ENCODE measurements around the gene HIC2. TPM values are rescaled to one million over a fixed set of nuclear protein-coding genes. Genes with fewer than 3 reads are reported as not detected.

Gene HIC2
- total and polyA plus RNA-seq, 9 of the 15 experiments (the other 6 are each of a cell fraction or from before 2014, with no cell fraction given) = 1.7 to 117 (median 35.5) TPM

DNA sequence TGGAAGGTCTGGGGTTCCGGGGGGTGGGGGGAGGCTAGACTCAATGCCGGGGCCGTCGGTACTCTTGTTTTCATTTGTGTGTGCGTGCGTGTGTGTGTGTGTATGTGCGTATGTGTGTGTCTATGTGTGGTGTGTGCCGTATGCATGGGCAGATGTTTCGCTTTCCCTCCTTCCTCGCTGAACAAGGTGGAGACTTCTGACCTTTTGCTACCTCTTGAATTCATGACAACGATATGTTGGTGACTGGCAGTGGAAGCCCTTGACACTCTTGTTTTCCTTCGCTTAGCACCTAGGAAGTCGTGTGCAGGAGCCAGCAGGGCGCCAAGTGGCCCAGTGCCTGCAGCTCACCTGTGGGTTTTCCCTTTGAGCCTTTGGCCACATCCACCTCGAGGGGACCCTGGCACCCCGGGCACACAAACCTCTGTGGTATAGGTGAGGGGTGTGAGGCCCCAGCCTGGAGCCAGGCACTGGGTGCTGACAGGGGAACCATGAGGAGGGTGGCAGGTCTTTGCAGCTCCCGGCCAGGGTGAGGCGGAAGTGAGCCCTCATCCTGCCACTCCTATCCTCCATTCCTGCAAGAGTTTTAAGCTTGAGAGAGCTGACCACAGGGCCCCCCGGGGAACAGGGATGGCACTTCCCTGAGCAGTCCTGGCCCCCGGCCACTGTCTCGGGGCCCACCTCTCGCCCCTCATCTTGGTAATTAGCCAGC, 30.7 kb downstream of the HIC2 start (continued):
- TF ChIP-seq THAP12 (CRISPR knock-in tag; IDR thresholded peaks at IDR 0.05) (0 out of 2 replicates have a peak, but pooled peaks have one; percentile 56), GTF3C2 (IDR thresholded peaks at IDR 0.05; ENCODE audit: borderline replicate concordance, extremely low read depth, insufficient read length) (peak; percentile 71), U2AF2 (optimal IDR thresholded peaks at IDR 0.05; ENCODE audit: low read depth, low read length) (no peak), POU5F1 (IDR thresholded peaks at IDR 0.05; ENCODE audit: borderline replicate concordance, low read depth, low read length, partially characterized antibody) (no peak), MYBL2 (IDR thresholded peaks at IDR 0.05; ENCODE audit: low read depth) (no peak), MYBL2 (CRISPR knock-in tag; IDR thresholded peaks at IDR 0.05; ENCODE audit: borderline replicate concordance) (peak; percentile 79), RBM14 (IDR thresholded peaks at IDR 0.05; ENCODE audit: borderline replicate concordance, insufficient read depth, low read depth, low read length) (no peak), RERE (CRISPR knock-in tag; IDR thresholded peaks at IDR 0.05; ENCODE audit: borderline replicate concordance) (no peak)

All from K562 (cell line).